8988T (cell line): ENCODE data around the gene SLC29A1.
A peak's percentile ranks its signal among the peaks of the same experiment; 100 is the strongest.
"Not testable (repeated sequence)": the region's sequence is repeated elsewhere in the genome, so short reads cannot be mapped to it uniquely, and the experiment has no call there.

Experiments
- DNase-seq: peaks from one replicate; pipeline ENCODE4 v3.0.0; 2011

The SLC29A1 gene

GRCh38 chr6:44196351-44196750 is 27.0 kb upstream of the SLC29A1 start:
- not testable (repeated sequence) for DNase-seq

DNA sequence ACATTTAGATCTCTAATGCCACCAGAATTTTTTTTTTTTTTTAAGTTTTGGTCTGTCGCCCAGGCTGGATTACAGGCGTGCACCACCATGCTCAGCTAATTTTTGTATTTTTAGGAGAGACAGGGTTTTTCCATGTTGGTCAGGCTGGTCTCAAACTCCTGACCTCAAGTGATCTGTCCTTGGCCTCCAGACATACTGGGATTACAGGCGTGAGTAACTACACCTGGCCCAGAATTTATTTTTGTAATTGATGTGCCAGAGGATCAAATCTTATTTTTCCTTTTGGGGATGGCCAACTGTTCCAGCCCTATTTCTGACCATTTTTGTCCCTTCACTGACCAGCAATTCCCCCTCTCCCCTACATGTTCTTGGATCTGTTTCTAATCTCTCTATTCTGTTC is 24.7 kb upstream of the SLC29A1 start:
- no peak for DNase-seq

DNA sequence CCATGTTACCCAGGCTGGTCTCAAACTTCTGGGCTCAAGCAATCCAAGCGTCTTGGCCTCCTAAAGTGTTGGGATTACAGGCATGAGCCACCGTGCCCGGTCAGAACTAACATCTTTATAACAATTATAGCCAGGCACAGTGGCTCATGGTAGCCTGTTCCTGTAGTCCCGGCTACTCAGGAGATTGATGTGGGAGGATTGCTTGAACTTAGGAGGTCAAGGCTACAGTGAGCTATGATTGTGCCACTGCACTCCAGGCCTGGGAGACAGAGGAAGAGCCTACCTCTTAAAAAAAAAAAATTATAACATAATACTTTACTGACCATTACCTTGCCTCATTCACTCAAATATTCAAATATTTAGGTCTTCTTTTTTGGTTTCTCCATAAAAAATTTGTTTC is 23.5 kb upstream of the SLC29A1 start:
- no peak for DNase-seq

DNA sequence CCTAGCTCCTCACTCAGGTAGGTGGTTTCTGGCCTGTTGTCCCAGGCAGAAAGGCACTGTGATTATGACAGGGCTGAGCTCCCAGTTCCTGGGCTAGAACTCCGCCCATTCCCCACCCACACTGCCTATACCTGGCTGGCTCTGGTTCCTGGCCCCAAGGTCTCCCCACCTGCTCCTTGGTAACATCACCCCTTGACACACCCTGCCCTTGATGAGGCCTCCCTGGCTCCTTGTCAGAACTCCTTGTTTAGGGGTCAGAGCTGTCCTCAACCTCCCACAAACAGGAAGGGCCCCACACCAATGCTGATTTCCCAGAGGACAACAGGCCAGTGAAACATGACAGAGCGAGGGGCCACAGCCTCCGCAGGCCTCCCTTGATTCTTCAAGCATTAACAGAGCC is 22.2 kb upstream of the SLC29A1 start:
- DNase-seq = no peak

GRCh38 chr6:44201638-44202303 is 21.6 kb upstream of the SLC29A1 start:
- no peak for DNase-seq

DNA sequence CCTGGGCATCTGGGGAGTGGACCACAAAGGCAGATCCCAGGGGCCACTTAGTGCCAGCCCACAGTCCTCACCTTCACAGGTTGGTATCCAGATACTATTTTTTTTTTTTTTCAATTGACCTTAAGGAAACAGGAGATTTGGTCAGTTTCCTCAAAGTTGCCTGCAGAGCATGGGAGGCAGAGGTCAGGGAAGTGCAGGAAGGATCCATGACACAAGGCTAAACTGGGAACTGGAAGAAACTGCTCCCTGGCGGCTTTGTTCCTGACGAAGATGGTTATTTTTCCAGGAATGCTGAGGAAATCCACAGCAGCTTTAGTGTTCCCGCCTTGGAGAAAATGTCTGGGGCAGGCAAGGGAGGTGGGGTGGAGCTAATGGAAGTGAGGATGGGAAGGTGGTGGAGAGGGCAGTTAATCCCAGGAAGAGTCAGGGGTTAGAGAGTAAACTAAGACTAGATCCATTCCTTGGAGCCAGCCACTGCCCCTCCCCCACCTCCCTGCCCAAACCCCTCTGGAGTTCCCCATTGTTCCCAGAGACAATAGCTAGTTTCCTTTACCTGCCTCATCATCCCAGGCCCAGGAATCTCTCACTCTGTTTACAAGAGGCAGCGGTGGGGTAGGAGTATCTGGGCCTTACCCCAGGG is 20.9 kb upstream of the SLC29A1 start:
- DNase-seq = no peak

DNA sequence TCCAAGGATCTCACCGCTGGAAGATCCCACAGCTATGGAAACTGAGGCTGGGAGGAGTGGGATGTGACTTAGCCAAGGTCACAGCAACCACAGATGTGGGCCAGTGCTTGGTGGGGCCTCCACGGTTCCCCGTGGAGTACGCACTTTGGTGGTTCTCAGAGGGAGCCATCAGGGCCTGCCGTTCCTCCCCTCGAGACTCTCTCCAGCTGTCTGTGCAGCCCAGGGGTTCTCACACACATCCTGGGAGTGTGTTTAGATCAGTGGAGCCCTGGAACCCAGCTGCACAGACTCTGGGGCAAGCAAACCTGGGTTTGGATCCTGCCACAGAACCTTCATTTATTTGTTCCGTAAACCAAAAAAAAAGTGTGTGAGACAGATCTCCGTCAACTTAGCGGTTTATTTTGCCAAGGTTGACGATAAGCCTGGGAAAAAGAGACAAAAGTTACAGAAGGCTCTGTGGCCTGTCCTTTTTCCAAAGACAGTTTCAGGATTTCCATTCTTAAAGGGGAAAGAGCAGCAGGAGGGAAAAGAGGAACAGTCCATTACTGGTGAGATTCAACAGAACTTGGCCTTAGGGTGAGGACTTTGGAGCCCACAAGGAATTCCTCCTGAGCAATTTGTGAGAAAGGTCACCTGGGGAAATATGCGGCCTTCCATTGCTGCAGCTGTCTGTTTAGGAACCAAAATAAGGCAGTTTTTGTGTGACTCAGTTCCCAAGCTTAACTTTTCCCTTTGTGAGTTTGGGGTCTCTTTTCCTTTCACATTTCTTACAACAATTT is 20.2 kb upstream of the SLC29A1 start:
- no peak for DNase-seq

DNA sequence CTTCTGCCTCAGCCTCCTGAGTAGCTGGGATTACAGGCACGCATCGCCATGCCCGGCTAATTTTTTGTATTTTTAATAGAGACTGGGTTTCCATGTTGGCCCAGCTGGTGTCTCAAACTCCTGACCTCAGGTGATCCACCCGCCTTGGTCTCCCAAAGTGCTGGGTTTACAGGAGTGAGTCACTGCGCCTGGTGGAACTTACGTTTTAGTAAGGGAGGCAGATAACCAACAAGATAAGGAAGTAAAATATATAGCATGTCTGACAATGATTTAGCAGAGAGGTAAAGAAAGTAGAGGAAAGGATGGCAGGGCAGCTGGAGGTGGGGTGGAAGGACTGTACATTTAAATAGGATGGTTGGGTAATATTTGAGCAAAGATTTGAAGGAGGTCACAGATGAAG is 19.4 kb upstream of the SLC29A1 start:
- no peak for DNase-seq

- no peak for DNase-seq
These were observed 15.4 kb upstream of the SLC29A1 start for GRCh38 chr6:44207966-44208365.

GRCh38 chr6:44211284-44211683 is 12.1 kb upstream of the SLC29A1 start:
- no peak for DNase-seq

DNA sequence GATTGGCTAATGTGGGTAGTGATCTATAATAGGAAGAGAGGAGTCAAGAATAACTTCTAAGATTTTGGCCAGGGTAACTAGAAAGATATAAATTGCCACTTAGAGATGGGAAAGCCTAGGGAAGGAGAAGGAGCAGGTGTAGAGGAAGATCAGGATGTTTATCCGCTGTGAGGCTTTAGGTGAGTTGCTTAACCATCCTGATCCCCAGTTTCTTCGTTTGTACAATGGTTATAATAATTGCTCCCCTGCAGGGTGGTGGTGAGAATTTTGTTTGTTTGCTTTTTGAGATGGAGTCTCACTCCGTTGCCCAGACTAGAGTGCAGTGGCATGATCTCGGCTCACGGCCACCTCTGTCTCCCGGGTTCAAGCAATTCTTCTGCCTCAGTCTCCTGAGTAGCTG is 9.1 kb upstream of the SLC29A1 start:
- no peak for DNase-seq

DNA sequence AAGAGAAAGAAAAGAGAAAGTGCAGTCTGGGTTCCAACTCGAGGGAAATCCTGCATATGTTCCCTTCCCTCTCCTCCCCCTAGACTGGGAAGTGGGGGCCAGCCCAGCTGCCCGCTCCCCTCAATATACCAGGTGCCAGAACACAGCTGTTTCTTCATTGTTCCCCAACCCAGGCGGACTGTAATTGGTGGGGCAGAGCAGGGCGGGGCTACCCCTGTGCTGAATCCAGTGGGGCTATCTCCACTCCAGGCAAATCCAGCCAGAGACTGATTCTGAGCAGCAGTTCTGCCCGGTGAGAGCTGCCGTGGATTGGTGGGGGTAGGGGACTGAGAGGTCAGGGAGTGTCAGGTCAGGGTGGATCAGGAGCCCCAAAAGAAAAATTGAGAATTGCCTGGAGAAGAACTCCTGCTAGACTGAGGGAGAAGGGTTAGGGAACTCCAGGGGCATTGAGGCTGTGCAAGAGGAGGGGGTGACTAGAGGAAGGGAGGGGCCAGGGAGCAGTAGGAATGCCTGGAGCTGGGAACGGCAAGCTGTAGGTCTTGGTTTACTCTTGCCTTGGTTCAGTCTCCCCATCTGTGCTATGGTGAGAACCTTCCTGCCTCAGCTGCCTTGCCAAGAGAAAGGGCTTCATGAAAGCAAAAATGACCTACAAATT is 6.6 kb upstream of the SLC29A1 start, which contains the start of gene MYMX:
TSS of gene MYMX (plus strand) at position 250 of the 655 bp plus-strand sequence. CDS start 546 bp downstream, outside the sequence.
- DNase-seq = no peak

DNA sequence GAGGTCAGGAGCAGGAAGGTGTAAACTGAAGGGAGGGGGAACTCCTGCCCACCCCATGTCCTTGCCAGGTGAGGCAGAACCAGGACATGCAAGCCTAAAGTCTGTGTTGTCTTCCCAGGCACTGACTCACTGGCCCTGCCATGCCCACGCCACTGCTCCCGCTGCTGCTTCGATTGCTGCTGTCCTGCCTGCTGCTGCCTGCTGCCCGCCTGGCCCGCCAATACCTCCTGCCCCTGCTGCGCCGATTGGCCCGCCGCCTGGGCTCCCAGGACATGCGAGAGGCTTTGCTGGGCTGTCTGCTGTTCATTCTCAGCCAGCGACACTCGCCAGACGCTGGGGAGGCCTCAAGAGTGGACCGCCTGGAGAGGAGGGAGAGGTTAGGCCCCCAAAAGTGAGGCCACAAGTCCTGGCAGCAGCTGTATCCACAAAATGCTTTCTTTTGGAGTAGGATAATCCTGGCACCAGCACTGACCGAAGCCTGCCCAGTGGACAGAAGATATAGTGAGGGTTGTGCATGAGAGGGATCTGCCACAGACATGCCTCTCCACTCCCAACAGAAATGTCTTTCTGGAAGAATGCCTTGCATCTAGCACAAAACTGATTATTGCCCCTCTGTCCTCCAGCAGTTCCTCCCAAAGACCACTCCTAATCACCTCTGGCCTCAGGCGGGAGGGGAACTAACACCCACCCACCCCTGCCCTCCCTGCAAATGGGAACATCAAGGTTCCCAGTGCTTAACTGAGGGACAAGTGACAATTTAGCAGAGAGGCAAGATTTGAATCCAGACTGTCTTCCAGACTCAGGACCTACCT is 5.9 kb upstream of the SLC29A1 start:
- DNase-seq = no peak

DNA sequence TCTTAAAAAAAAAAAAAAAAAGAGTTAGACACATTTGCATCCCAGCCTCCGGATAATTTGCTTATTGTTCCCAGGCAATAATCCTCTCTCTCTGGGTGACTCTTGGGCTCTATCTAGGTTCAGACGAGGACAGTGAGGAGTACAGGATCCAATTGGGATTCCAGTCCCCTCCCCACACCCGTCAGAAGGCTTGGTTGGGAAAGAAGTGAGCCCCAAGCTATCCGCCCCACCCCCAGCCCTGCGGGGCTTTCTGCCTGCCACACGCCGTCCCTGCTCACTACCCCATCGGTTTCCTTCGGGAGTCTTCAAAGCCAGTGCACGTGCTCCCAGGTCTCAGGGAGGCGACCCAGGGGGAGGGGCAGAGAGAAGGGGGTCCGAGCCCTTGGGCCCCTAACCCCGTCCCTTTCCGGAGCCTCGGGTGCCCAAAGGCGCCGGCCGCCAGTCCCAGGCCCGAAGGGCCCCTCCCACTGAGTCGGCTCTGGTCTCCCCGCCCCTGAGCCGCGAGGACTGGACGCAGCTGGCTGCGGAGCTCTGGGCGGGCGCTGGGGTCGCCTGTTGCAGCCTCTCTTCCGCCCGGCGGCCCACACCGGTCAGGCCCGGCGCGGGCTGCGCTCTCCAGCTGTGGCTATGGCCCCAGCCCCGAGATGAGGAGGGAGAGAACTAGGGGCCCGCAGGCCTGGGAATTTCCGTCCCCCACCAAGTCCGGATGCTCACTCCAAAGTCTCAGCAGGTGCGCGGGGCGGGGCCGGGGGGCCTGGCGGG is 4.2 kb upstream of the SLC29A1 start:
- DNase-seq = peak; percentile 84

DNA sequence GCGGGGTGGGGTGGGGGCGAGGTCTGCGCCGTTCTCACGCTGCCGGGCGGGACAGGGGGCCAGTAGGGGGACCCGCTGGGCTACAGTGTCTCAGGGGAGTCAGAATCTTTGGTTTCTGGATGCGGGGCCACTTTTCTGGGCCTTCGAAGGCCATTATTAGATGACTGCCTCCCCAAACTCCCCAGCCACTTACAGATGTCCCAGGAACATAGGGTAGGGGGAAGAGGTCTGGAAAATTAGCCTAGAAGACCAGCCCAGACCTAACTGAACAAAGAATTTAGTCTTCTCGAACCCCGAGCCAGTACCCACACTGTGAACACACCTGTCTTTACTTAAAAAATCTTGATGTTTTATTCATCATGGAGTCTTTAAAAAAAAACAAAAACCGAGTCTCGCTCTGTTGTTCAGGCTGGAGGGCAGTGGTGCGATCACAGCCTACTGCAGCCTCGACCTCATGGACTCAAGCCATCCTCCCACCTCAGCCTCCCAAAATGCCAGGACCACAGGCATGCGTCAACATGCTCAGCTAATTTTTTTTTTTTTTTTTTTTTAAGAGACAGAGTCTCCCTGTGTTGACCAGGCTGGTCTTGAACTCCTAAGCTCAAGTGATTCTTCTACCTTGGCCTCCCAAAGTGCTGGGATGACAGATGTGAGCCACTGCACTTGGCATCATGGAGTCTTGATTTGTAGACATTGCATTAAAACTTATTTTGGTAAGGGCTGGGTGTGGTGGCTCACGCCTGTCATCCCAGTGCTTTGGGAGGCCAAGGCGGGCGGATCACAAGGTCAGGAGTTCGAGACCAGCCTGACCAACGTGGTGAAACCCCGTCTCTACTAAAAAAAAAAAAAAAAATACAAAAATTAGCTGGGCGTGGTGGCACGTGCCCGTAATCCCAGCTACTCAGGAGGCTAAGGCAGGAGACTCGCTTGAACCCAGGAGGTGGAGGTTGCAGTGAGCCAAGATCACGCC is 3.3 kb upstream of the SLC29A1 start:
- no peak for DNase-seq

- DNase-seq = no peak
These were observed 2.5 kb upstream of the SLC29A1 start for GRCh38 chr6:44220913-44221290.

- peak; percentile 88 for DNase-seq
These were observed 2.0 kb upstream of the SLC29A1 start for GRCh38 chr6:44221291-44221960.

DNA sequence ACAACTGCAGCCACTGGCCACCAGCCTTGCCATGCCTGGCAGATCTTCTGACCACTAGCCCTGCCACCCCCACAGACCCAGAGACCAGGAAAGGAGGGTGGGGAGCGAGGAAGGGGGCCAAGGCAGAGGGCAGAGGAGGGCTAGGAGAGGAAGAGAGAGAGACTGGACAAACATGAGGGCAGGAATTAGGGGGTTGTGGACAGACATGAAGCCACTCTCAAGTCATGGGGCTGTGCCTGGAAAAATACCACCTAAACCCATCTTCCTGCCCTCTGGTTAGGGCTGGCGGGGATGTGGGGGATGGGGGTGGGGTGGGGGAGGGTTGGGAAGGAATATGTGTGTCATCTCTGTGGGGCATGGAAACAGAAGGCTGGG is 1.4 kb upstream of the SLC29A1 start:
- no peak for DNase-seq

- peak; percentile 78 for DNase-seq
These were observed 693 bp upstream of the SLC29A1 start for GRCh38 chr6:44222486-44223318.
